GM12892 (cell line): ENCODE measurements around the gene HOXB6.

Source experiments
- POLR2A ChIP-seq: IDR thresholded peaks from 2 replicates; pipeline ENCODE4 v1.6.1; 2011; ENCODE audit warnings: low read depth, low read length, control low read depth
- POLR2AphosphoS5 ChIP-seq: IDR thresholded peaks from 2 replicates; pipeline ENCODE4 v1.6.1; 2011; ENCODE audit warnings: low read depth, low read length, control low read depth
- TAF1 ChIP-seq: IDR thresholded peaks from 2 replicates; pipeline ENCODE4 v1.6.1; 2011; ENCODE audit warnings: low read depth, mild to moderate bottlenecking, control low read depth, low read length, borderline replicate concordance

DNA sequence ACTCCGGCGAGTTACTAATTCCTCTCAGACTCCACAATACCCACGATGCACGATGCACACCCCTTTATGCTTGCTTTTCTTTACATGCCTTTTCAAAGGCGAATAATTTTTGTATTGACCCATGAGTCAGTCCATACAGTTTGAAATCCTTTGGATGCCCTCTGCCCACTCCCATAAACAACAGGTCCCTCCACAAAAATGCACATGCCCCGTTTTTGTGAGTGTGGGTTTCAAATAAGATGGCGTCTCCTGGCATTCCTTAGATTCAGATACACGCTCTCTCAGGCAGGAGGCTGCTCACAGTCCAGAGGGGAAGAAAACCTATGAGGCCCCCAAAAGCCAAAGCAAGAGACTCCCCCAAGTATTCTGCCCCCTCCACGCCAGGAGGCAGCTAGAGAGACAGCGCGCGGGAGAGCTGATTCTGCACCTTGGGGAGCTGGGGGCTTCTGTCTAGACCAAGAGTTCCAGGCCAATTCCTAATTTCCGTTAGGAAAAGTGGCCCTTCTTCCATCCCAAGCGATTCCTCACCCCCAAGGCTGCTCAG lies 40.9 kb upstream of the HOXB6 start:
- TF ChIP-seq POLR2A = no peak
- no peak for TF ChIP-seq POLR2AphosphoS5
- no peak for TF ChIP-seq TAF1
